Adipocyte (in vitro differentiated cells): ENCODE results near the gene MBD6.

Experiments used
- DNase-seq: peaks from one replicate; pipeline ENCODE4 v3.0.0-alpha.2; 2015; ENCODE audit warnings: low read depth
- H3K27me3 ChIP-seq: replicated peaks from 2 replicates; pipeline ENCODE4 v1.7.0; 2013; ENCODE audit warnings: mild to moderate bottlenecking, low read length, moderate library complexity; ENCODE audit not compliant: control insufficient read depth, insufficient read depth
- H3K36me3 ChIP-seq: 2 replicates; pipeline ENCODE4 v1.7.0; 2013; ENCODE audit warnings: low read length, mild to moderate bottlenecking, moderate library complexity; ENCODE audit not compliant: control insufficient read depth, insufficient read depth, severe bottlenecking
- H3K4me1 ChIP-seq: 2 replicates; pipeline ENCODE4 v1.7.0; 2013; ENCODE audit warnings: mild to moderate bottlenecking, low read length, moderate library complexity; ENCODE audit not compliant: control insufficient read depth, insufficient read depth
- H3K4me3 ChIP-seq: 2 replicates; pipeline ENCODE4 v1.7.0; 2013; ENCODE audit warnings: mild to moderate bottlenecking, low read length, moderate library complexity
- H3K9ac ChIP-seq: 2 replicates; pipeline ENCODE4 v1.7.0; 2013; ENCODE audit warnings: mild to moderate bottlenecking, low read length, moderate library complexity
- H3K9me3 ChIP-seq: 2 replicates; pipeline ENCODE4 v1.7.0; 2013; ENCODE audit warnings: mild to moderate bottlenecking, low read length, moderate library complexity; ENCODE audit not compliant: control insufficient read depth

The MBD6 gene

GRCh38 chr12:57534991-57535543 lies 12.4 kb downstream of the MBD6 start:
- Histone ChIP-seq H3K9me3 (no peaks in the 10 kb centered on the region), H3K36me3 (peaks cover 79% of the 10 kb centered on the region), H3K9ac (no peak overlapping the region), H3K4me1 (no peaks in the 10 kb centered on the region), H3K27me3 (no peaks in the 10 kb centered on the region), H3K4me3 (no peak overlapping the region)
- no peak for DNase-seq

- Histone ChIP-seq H3K27me3 (no peaks in the 10 kb centered on the region), H3K36me3 (peaks cover 77% of the 10 kb centered on the region), H3K4me1 (peaks cover 2% of the 10 kb centered on the region), H3K9me3 (no peaks in the 10 kb centered on the region), H3K9ac (no peak overlapping the region), H3K4me3 (no peak overlapping the region)
- no peak for DNase-seq
These were observed 13.4 kb downstream of the MBD6 start for GRCh38 chr12:57535764-57536596.

- no peak for DNase-seq
- H3K9ac ChIP-seq, result no peak overlapping the region
- H3K27me3 ChIP-seq, result no peaks in the 10 kb centered on the region
- peaks cover 4% of the 10 kb centered on the region for H3K4me1 ChIP-seq
- no peaks in the 10 kb centered on the region for H3K9me3 ChIP-seq
- no peak overlapping the region for H3K4me3 ChIP-seq
- peaks cover 77% of the 10 kb centered on the region for H3K36me3 ChIP-seq
These were observed 13.9 kb downstream of the MBD6 start for GRCh38 chr12:57536597-57536942.

GRCh38 chr12:57539134-57539768 lies 16.6 kb downstream of the MBD6 start:
- peaks cover 10% of the 10 kb centered on the region for H3K4me1 ChIP-seq
- no peak overlapping the region for H3K4me3 ChIP-seq
- H3K36me3 ChIP-seq, result peaks cover 60% of the 10 kb centered on the region
- H3K9ac ChIP-seq, result no peak overlapping the region
- H3K27me3 ChIP-seq, result no peaks in the 10 kb centered on the region
- no peak for DNase-seq
- no peaks in the 10 kb centered on the region for H3K9me3 ChIP-seq

- Histone ChIP-seq H3K4me1 (peaks cover 17% of the 10 kb centered on the region), H3K9ac (no peak overlapping the region), H3K4me3 (no peak overlapping the region), H3K27me3 (no peaks in the 10 kb centered on the region), H3K9me3 (no peaks in the 10 kb centered on the region), H3K36me3 (peaks cover 44% of the 10 kb centered on the region)
- no peak for DNase-seq
These were observed 18.4 kb downstream of the MBD6 start for GRCh38 chr12:57541001-57541400.

- Histone ChIP-seq H3K4me3 (no peak overlapping the region), H3K27me3 (no peaks in the 10 kb centered on the region), H3K4me1 (peaks cover 20% of the 10 kb centered on the region), H3K9ac (no peak overlapping the region), H3K9me3 (no peaks in the 10 kb centered on the region), H3K36me3 (peaks cover 41% of the 10 kb centered on the region)
- no peak for DNase-seq
These were observed 19.1 kb downstream of the MBD6 start for GRCh38 chr12:57541717-57542116.

GRCh38 chr12:57543581-57543980 lies 21.0 kb downstream of the MBD6 start:
- no peaks in the 10 kb centered on the region for H3K9me3 ChIP-seq

GRCh38 chr12:57545809-57546437 lies 23.3 kb downstream of the MBD6 start:
- H3K36me3 ChIP-seq, result peaks cover 14% of the 10 kb centered on the region
- peak overlapping the region; percentile 97 for H3K9ac ChIP-seq
- peaks cover 27% of the 10 kb centered on the region for H3K27me3 ChIP-seq
- DNase-seq, result no peak
- no peaks in the 10 kb centered on the region for H3K9me3 ChIP-seq
- peak overlapping the region; percentile 98 for H3K4me3 ChIP-seq
- peaks cover 26% of the 10 kb centered on the region for H3K4me1 ChIP-seq

More at GRCh38 chr12:57543581-57543980, 21.0 kb downstream of the MBD6 start:
- no peak for DNase-seq
- H3K9ac ChIP-seq, result no peak overlapping the region
- H3K27me3 ChIP-seq, result peaks cover 4% of the 10 kb centered on the region
- no peak overlapping the region for H3K4me3 ChIP-seq
- H3K36me3 ChIP-seq, result peaks cover 32% of the 10 kb centered on the region
- H3K4me1 ChIP-seq, result peaks cover 27% of the 10 kb centered on the region

- Histone ChIP-seq H3K9ac (peak within 1 kb of the TSS; percentile 97), H3K4me1 (peaks cover 24% of the 10 kb centered on the region), H3K36me3 (peaks cover 7% of the 10 kb centered on the region), H3K27me3 (peaks cover 35% of the 10 kb centered on the region), H3K9me3 (no peaks in the 10 kb centered on the region), H3K4me3 (peak within 1 kb of the TSS; percentile 98)
- peak; percentile 99 for DNase-seq
These were observed 24.0 kb downstream of the MBD6 start, which contains the start of gene DCTN2 for GRCh38 chr12:57546438-57547287. DCTN2 (minus strand) TSS chr12:57547192; CDS start chr12:57547063, 129 bp downstream.

GRCh38 chr12:57547288-57548012 lies 24.8 kb downstream of the MBD6 start:
- Histone ChIP-seq H3K4me1 (peaks cover 24% of the 10 kb centered on the region), H3K9me3 (no peaks in the 10 kb centered on the region), H3K4me3 (peak overlapping the region; percentile 98), H3K27me3 (peaks cover 39% of the 10 kb centered on the region), H3K36me3 (peaks cover under 1% of the 10 kb centered on the region), H3K9ac (peak overlapping the region; percentile 97)
- no peak for DNase-seq
